Measurements from ENCODE around the gene ZBTB20.

Gene ZBTB20

GRCh38 chr3:115154611-115155010, 7.5 kb upstream of the ZBTB20 start:
- peaks cover 8% of the 10 kb centered on the region for H3K9me3 ChIP-seq (ENCODE audit: control insufficient read depth, insufficient read depth, low read length)
- TF ChIP-seq, protein P1, sequence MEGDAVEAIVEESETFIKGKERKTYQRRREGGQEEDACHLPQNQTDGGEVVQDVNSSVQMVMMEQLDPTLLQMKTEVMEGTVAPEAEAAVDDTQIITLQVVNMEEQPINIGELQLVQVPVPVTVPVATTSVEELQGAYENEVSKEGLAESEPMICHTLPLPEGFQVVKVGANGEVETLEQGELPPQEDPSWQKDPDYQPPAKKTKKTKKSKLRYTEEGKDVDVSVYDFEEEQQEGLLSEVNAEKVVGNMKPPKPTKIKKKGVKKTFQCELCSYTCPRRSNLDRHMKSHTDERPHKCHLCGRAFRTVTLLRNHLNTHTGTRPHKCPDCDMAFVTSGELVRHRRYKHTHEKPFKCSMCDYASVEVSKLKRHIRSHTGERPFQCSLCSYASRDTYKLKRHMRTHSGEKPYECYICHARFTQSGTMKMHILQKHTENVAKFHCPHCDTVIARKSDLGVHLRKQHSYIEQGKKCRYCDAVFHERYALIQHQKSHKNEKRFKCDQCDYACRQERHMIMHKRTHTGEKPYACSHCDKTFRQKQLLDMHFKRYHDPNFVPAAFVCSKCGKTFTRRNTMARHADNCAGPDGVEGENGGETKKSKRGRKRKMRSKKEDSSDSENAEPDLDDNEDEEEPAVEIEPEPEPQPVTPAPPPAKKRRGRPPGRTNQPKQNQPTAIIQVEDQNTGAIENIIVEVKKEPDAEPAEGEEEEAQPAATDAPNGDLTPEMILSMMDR (IDR thresholded peaks at IDR 0.05; ENCODE audit: low read depth, low read length, poor library complexity, severe bottlenecking), result no peak
- TF ChIP-seq EZH2phosphoT487 (IDR thresholded peaks at IDR 0.05; ENCODE audit: borderline replicate concordance, low read length), result no peak
- H3K27ac ChIP-seq (ENCODE audit: low read depth, low read length), result no peak overlapping the region

DNA sequence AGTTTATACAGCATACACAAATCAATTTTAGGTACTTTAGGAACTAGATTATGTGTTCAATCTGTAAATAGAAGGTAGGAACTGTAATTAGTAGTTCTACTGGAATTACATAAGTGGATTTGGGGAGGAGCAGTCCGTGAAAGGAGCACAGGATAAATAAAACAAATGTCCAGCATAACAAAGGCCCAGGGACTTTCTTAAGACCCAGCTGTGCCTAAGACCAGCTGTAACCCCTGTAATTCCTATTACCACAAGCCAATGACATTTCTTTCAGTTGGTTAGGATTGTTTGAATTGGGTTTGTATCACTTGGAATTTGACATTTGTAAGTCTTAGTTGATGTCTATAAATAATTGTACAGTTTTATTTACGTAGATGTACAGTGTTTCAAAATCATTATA, 4.8 kb upstream of the ZBTB20 start:
- no peak overlapping the region for H3K4me3 ChIP-seq (ENCODE audit: low read length)
- H3K4me2 ChIP-seq (ENCODE audit: low read length), result no peak overlapping the region

More at GRCh38 chr3:115154611-115155010, 7.5 kb upstream of the ZBTB20 start:
- Histone ChIP-seq H3K4me3 (ENCODE audit: low read length) (no peak overlapping the region), H4K20me1 (ENCODE audit: control insufficient read depth, insufficient read depth, low read depth, low read length) (no peaks in the 10 kb centered on the region), H3F3A (ENCODE audit: control insufficient read depth, insufficient read depth) (no peaks in the 10 kb centered on the region), H3K79me2 (ENCODE audit: control insufficient read depth, low read length) (no peaks in the 10 kb centered on the region), H3K27me3 (ENCODE audit: control insufficient read depth, low read length) (no peaks in the 10 kb centered on the region), H3K4me1 (ENCODE audit: control insufficient read depth, low read length) (no peaks in the 10 kb centered on the region), H3K36me3 (ENCODE audit: control insufficient read depth, low read length) (no peaks in the 10 kb centered on the region), H3K9me2 (replicated peaks; ENCODE audit: control insufficient read depth, low read length) (no peaks in the 10 kb centered on the region), H3K4me2 (ENCODE audit: low read length) (no peak overlapping the region)

DNA sequence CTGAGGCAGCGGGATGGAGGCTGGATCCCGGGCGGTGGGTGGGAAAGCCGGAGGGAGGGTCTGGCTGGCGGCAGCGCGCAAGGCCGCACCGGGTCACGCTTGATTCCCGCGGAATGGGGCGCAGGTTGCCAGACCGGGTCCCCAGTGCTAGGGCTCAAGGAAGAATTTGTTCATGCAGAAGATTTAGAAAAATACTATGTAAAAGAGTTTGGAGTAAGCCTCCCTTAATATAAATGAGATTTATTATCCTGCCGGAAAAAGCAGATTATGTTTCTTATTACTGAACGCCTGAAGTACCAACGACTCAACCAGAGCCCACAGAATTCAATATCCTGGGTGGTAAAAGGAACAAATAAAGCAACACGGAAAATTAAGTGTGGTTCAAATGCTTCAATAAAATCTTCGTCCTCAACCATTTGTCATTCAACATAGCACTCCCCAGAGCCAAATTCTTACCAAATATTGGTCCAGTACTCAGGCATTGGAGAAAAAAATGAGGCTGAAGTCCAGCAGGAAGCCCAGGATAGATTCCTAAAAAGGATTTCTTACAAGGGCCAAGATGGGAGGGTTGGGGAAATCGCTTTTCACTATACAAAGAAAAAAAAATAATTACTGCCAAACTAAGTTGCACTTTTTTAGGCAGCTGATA, 1.2 kb upstream of the ZBTB20 start:
- H3F3A ChIP-seq (ENCODE audit: control insufficient read depth, insufficient read depth), result 0 out of 2 replicates have a peak, but pooled peaks cover 3% of the 10 kb centered on the region
- H3K79me2 ChIP-seq (ENCODE audit: control insufficient read depth, low read length), result peaks cover 32% of the 10 kb centered on the region
- peaks cover 25% of the 10 kb centered on the region for H3K4me1 ChIP-seq (ENCODE audit: control insufficient read depth, low read length)
- H3K36me3 ChIP-seq (ENCODE audit: control insufficient read depth, low read length), result peaks cover 4% of the 10 kb centered on the region; the same call in 1 of the 2 replicates
- no peak for TF ChIP-seq EZH2phosphoT487 (IDR thresholded peaks at IDR 0.05; ENCODE audit: borderline replicate concordance, low read length)
- TF ChIP-seq, protein P1 (IDR thresholded peaks at IDR 0.05; ENCODE audit: low read depth, low read length, poor library complexity, severe bottlenecking), result no peak
- H3K4me3 ChIP-seq (ENCODE audit: low read length), result peak overlapping the region; percentile 97
- no peaks in the 10 kb centered on the region for H3K27me3 ChIP-seq (ENCODE audit: control insufficient read depth, low read length)
- H3K9me2 ChIP-seq (replicated peaks; ENCODE audit: control insufficient read depth, low read length), result no peaks in the 10 kb centered on the region
- peak overlapping the region; percentile 84 for H3K4me2 ChIP-seq (ENCODE audit: low read length)
- no peaks in the 10 kb centered on the region for H3K9me3 ChIP-seq (ENCODE audit: control insufficient read depth, insufficient read depth, low read length)
- no peaks in the 10 kb centered on the region for H4K20me1 ChIP-seq (ENCODE audit: control insufficient read depth, insufficient read depth, low read depth, low read length)
- H3K27ac ChIP-seq (ENCODE audit: low read depth, low read length), result peak overlapping the region; percentile 73

More for the DNA sequence above, 4.8 kb upstream of the ZBTB20 start:
- H3K27me3 ChIP-seq (ENCODE audit: control insufficient read depth, low read length), result no peaks in the 10 kb centered on the region
- no peaks in the 10 kb centered on the region for H3K9me3 ChIP-seq (ENCODE audit: control insufficient read depth, insufficient read depth, low read length)
- H3F3A ChIP-seq (ENCODE audit: control insufficient read depth, insufficient read depth), result no peaks in the 10 kb centered on the region
- H4K20me1 ChIP-seq (ENCODE audit: control insufficient read depth, insufficient read depth, low read depth, low read length), result no peaks in the 10 kb centered on the region
- no peaks in the 10 kb centered on the region for H3K9me2 ChIP-seq (replicated peaks; ENCODE audit: control insufficient read depth, low read length)
- H3K79me2 ChIP-seq (ENCODE audit: control insufficient read depth, low read length), result peaks cover 8% of the 10 kb centered on the region
- no peak overlapping the region for H3K27ac ChIP-seq (ENCODE audit: low read depth, low read length)
- peaks cover 9% of the 10 kb centered on the region for H3K4me1 ChIP-seq (ENCODE audit: control insufficient read depth, low read length)
- TF ChIP-seq, protein P1 (IDR thresholded peaks at IDR 0.05; ENCODE audit: low read depth, low read length, poor library complexity, severe bottlenecking), result no peak
- TF ChIP-seq EZH2phosphoT487 (IDR thresholded peaks at IDR 0.05; ENCODE audit: borderline replicate concordance, low read length), result no peak
- H3K36me3 ChIP-seq (ENCODE audit: control insufficient read depth, low read length), result no peaks in the 10 kb centered on the region
